Vagina (tissue), 2 donors: ENCODE data around the gene ALDH3B1.

Experiments used
- POLR2A ChIP-seq, 2 donors: fragments of 450-650 bp; IDR thresholded peaks; one replicate each; pipeline ENCODE4 v1.6.1; 2017; ENCODE audit warnings: antibody characterized with exemption in 2 of 2, mild to moderate bottlenecking in 2 of 2, moderate library complexity in 2 of 2
- TF ChIP-seq, protein P1 (sequence below), 3 experiments: fragments of 450-650 bp in 2 of 3; fragments of 200-600 bp in 1 of 3; sonication (generic) in 1 of 3; IDR thresholded peaks; one replicate each; pipeline ENCODE4 v1.5.1; 2017 to 2019; ENCODE audit warnings: antibody characterized with exemption in 3 of 3, mild to moderate bottlenecking in 2 of 3, moderate library complexity in 2 of 3

DNA sequence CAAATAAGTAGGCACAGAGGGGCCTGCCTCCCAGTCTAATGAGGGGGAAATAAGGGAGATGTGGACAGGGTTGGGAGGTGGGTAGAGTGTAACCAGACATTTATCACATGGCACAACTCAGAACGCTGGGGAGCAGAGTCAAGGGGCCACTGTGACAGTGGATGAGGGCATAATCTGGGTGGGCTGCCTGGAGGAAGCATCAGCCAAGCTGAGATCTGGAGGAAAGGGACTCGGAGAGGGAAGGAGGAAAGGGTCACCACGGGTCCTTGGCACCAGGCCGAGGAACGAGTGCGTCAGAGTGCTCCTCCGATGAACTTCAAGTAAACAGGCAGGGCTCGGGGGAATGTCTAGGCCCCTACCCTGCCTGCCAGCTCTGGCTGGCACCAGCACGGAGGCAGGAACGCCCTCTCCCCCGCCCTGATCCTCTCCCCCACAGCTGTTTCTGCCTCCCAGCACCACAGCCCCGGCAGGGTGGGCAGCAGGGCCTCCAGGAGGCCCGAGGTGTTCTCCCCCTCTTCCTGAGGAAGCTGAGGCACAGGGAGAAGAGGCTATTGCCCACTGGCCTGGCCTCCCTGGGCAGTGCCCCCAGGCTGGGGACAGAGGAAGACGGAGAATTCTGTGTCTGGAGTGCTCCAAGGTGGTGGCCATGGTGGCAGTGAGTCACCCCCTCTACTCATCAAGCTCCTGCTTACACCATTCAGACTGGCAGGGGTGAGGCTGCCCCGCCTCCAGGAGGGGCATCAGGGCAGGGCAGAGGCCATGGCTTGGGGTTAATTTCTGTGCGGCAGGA is 4.2 kb downstream of the ALDH3B1 start:
- TF ChIP-seq, protein P1, sequence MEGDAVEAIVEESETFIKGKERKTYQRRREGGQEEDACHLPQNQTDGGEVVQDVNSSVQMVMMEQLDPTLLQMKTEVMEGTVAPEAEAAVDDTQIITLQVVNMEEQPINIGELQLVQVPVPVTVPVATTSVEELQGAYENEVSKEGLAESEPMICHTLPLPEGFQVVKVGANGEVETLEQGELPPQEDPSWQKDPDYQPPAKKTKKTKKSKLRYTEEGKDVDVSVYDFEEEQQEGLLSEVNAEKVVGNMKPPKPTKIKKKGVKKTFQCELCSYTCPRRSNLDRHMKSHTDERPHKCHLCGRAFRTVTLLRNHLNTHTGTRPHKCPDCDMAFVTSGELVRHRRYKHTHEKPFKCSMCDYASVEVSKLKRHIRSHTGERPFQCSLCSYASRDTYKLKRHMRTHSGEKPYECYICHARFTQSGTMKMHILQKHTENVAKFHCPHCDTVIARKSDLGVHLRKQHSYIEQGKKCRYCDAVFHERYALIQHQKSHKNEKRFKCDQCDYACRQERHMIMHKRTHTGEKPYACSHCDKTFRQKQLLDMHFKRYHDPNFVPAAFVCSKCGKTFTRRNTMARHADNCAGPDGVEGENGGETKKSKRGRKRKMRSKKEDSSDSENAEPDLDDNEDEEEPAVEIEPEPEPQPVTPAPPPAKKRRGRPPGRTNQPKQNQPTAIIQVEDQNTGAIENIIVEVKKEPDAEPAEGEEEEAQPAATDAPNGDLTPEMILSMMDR (IDR thresholded peaks at IDR 0.05) = no peak
- no peak for TF ChIP-seq POLR2A (IDR thresholded peaks at IDR 0.05)
